Measurements from ENCODE around the gene CHP2.

DNA sequence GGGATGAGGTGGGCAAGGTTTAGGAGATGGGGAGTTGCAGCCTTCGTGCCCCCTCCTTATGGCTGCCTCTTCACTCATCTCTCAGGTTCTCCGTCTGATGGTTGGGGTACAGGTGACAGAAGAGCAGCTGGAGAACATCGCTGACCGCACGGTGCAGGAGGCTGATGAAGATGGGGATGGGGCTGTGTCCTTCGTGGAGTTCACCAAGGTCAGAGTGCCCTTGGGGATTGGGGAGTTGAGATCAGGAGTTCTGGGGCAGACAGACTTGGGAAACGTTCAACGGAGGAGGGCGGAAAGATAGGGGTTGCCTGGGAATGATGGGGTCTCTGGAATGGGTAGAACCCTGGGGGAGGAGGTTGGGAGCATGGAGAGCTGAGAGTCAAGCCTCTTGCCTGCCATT is 2.3 kb downstream of the CHP2 start:
- TF ChIP-seq, protein P1, sequence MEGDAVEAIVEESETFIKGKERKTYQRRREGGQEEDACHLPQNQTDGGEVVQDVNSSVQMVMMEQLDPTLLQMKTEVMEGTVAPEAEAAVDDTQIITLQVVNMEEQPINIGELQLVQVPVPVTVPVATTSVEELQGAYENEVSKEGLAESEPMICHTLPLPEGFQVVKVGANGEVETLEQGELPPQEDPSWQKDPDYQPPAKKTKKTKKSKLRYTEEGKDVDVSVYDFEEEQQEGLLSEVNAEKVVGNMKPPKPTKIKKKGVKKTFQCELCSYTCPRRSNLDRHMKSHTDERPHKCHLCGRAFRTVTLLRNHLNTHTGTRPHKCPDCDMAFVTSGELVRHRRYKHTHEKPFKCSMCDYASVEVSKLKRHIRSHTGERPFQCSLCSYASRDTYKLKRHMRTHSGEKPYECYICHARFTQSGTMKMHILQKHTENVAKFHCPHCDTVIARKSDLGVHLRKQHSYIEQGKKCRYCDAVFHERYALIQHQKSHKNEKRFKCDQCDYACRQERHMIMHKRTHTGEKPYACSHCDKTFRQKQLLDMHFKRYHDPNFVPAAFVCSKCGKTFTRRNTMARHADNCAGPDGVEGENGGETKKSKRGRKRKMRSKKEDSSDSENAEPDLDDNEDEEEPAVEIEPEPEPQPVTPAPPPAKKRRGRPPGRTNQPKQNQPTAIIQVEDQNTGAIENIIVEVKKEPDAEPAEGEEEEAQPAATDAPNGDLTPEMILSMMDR (IDR thresholded peaks at IDR 0.05): no peak
- TF ChIP-seq POLR2A (IDR thresholded peaks at IDR 0.05) (no peak), EP300 (IDR thresholded peaks at IDR 0.05) (no peak), POLR2AphosphoS5 (IDR thresholded peaks at IDR 0.05) (no peak)

All from sigmoid colon (tissue), 4 donors.